Erythroblast (primary cell): ENCODE results near the gene TBX4.

Source experiments
- DNase-seq, 2 experiments: peaks; one replicate each; lab custom pipeline; 2025; lab: John Stamatoyannopoulos, UW
- GATA1 ChIP-seq: IDR thresholded peaks from 2 replicates; pipeline ENCODE4 v1.6.1; 2011; ENCODE audit warnings: low read depth, mild to moderate bottlenecking, control low read depth, low read length, moderate library complexity
- POLR2A ChIP-seq: IDR thresholded peaks from 2 replicates; pipeline ENCODE4 v1.6.1; 2011; ENCODE audit warnings: mild to moderate bottlenecking, low read length

TBX4 gene

DNA sequence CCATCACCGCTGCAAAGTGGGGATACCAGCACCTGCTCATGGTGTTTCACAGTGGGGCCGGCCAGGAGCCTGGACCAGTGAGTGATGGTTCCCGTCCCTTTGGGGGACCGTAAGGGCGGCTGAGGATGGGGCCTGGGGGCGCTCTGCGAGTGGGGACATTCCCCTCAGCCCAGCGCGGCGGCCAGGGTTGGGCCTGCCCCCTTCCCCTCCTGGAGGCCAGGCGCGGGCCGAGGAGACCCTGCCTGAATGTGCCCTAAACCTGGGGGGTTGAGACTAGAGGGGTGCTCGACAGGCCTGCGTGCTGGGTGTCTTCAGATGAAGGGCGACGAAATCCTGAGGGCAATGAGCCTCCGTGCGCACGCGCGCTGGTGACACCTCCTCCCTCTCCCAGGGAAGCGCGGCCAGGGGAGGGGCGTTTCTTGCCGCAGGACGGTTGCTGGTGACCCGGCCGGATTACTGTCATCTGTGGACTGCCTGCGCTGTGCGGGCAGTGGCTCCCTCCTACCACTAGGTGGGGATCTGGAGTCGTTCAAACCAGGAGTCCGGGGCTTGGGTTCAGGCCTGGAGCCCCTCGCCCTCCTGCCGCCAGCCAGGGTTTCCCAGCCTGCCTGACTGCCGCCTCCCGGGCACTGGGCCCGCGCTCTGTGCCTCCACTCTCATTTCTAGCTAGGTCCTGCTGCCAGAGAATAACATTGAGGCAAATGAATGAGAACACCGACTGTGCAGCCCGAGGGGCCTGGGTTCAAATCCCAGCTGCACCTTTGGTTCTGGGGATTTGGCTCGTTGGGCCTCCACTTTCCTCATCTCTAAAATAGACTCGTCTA, 35.5 kb upstream of the TBX4 start:
- peak; percentile 68 to 76 for DNase-seq

DNA sequence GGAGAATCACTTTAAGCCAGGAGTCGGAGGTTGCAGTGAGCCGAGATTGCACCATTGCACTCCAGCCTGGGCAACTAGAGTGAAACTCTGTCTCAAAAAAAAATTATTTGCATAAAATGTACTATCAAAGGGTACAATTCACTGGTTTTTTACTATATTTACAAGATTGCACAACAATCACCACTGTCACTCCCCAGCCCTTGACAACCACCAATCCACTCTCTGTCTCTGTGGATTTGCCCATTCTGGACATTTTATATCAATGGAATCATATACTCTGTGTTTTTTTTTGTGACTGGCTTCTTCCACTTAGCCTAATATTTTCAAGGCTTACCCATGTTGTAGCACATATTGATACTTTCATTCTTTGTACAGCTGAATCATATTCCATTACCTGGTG, 33.8 kb upstream of the TBX4 start:
- TF ChIP-seq POLR2A (no peak), GATA1 (no peak)

More for the DNA sequence above, 35.5 kb upstream of the TBX4 start:
- TF ChIP-seq GATA1 (no peak), POLR2A (no peak)

DNA sequence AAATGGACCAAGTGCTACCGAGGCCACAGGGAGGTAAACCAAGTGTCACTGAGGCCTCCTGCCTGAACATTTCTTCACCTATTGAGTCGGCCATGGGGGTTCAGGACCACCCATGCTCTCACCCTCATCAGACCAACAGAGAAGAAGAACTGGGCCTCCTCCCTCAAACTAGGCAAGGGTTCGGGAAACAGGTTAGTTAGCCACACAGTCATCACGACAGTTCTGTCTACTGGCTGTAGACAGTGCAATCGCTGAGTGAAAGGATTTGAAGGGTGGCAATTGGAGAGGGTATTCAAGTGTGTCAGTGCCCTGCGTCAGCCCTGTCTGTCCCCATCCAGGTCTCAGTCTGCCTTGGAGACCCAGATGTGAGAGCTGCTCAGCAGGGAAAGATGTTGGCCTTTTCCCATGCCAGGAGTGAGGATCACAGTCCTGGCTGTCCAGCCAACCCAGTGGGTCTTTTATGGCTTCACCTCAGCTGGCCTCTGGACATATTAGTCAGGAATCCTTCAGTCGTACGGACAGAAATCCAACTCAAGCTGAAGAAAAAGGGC, 32.7 kb upstream of the TBX4 start:
- DNase-seq = no peak
- TF ChIP-seq GATA1 (no peak), POLR2A (no peak)

More for the DNA sequence above, 33.8 kb upstream of the TBX4 start:
- no peak for DNase-seq

DNA sequence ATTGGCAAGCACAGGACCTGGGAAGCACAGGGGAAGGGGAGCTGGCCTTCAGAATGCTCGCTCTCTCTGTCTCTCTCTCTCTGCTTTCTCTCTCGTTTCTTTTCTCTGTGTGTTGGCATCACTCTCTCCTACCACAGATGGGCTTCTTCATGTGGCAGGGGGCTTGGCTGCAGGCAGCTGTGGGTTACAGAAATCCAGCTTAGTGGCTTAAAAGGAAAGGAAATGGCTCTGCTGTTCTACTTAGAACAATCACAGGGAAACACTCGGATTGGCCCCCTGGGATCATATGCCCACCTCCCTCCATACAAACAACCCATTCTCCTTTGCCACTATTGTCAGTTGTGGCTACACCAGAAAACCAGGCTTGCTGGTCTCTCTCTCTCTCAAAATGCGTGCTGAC, 32.2 kb upstream of the TBX4 start:
- TF ChIP-seq POLR2A = no peak
- TF ChIP-seq GATA1 = no peak

DNA sequence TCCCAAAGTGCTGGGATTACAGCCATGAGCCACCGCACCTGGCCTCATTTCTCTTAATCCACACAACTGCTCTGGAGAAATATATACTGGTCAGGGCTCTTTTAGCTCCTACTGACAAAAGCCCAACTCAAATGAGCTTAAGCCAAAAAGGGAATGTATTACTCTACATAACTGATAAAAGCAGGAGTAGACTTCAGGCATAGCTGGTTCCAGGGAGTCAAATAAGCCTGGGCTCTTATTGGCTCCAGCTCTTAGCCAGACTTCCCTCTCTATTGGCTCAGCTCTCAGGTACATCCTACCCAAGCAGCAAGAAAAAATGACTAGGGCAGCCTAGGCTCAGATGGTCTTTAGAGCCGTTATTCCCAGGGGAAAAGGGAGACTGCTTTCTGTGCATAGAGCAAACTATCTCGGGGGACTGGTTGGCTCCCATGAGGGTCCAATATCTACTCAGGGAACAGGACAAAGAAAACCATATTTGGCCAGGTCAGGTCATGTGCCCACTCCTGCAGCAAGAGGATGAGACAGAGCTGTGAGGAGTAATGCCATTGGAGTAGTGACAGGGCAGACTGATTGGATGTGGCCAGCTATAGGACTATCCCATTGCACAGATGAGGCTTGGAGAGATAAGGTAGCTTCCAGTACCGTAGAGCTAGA, 31.4 kb upstream of the TBX4 start:
- TF ChIP-seq GATA1 (no peak), POLR2A (no peak)
- no peak for DNase-seq

More for the DNA sequence above, 32.2 kb upstream of the TBX4 start:
- DNase-seq = no peak

DNA sequence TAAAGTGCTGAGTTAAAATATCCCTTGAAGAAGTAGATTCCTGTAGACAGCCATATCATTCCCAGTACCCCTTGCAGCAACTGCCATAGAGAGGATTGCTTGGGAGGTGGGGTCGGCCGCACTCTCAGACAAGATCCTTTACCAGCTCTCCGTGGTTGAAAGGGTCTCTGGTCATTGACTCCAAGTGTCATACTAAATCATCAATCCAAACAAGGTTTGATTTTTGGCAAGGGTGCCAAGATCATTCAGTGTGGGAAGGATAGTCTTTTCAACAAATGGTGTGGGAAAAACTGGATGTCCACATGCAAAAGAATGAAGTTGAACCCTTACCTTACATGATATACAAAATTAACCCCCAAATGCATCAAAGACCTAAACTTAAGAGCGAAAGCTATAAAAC, 30.8 kb upstream of the TBX4 start:
- no peak for DNase-seq
- TF ChIP-seq POLR2A (no peak), GATA1 (no peak)

DNA sequence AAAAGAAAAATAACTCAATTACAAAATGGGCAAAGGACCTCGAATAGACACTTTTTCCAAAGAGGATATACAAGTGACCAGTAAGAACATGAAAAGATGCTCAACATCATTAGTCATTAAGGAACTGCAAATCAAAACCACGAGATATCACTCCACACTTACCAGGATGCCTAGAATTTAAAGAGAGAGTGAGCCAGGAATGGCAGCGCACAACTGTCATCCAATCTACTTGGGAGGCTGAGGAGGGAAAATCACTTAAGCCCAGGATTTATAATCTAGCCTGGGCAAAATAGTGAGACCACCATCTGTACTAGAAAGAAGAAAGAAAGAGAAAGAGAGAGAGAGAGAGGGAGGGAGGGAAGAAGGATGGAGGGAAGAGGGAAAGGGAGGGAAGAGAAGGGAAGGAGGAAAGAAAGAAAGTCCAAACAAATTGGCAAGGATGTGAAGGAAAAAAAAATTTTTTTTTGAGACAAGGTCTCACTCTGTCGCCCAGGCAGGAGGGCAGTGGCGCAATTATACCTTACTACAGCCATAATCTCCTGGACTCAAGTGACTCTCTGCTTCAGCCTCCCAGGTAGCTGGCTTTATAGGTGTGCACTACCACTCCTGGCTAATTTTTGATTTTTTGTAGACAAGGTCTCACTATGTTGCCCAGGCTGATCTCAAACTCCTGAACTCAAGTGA, 30.0 kb upstream of the TBX4 start:
- TF ChIP-seq GATA1 (no peak), POLR2A (no peak)
- DNase-seq = no peak

DNA sequence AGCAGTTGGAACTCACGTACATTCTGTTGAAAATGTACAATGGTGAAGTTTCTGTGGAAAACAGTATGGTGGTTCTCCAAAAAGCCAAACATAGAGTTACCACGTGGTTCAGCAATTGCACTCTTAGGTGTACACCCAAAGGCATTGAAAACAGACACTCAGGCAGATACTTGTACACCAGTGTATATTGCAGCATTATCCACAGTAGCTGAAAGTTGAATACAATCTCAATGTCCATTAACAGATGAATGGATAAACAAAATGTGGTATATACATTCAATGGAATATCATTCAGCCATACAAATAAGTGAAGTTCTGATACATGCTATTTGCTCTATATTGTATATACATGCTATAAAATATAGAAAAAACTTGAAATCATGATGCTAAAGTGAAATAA, 29.4 kb upstream of the TBX4 start:
- no peak for TF ChIP-seq GATA1
- no peak for TF ChIP-seq POLR2A
- no peak for DNase-seq

DNA sequence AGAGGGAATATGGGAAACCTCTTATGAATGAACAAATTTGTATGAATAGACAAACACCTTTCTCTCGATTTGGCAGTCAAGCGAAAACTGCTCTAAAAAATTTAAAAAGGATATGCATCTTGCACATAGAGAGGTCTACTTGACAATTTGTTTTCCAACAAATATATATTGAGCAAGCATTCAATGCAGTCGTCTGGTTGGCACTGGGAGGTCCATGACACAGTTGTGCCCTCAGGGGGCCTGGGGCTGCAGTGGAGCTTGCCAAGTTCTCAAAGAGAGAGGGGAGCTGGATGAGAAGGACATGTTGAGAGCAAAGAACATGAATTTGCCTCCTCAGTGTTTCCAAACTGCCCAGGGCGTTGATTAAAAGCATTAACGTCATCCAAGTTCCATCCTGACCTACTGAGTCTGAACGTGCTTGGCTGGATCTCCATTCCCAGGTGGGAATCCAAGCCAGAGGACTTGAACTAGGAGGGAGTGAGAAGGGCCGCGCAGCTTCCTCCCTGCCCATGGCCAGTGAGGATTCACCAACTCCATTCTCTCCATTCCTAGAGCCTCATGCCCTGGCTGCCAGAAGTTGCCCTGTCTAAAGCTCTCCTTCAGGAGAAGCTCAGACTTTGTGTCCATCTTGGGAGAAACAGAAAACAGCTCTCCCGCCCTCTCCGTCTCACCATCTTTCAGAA, 28.1 kb upstream of the TBX4 start:
- TF ChIP-seq GATA1 (no peak), POLR2A (no peak)
- DNase-seq = no peak

DNA sequence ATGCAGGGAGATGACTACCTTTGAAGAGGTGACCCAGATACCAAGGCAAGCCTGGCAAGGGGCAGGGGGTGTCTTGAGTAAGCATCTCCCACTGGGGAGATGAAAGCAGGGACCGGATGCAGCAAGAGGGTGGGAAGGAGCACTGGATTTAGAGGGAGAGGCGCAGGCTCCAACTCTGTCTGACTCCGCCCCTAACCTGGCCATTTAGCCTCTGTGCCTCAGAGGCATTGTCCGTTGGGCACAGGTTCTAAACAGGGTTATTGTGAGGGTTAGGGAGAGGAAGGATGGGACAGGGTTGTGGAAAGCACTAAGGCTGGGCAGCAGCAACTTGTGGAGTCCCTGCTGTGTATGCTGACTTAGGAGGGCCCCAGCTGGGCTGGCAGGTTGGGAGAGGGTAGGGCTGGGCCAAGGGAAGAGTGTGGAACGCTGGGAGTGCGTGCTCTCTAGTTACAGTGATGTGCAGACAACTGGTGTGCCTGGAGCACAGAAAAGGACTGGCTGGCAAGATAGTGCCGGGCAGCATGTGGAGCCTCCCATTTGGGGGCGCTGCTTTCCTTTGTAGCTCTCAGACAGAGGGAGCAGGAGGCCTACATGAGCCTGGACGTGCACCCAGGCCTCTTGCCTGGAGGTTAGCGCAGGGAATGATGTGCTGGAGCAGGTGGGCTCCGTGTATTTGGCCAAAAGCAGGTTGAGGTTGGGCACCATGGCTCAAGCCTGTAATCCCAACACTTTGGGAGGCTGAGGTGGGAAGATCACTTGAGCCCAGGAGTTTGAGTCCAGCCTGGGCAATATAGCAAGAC, 26.3 kb upstream of the TBX4 start:
- TF ChIP-seq POLR2A = no peak
- TF ChIP-seq GATA1 = no peak
- no peak for DNase-seq

DNA sequence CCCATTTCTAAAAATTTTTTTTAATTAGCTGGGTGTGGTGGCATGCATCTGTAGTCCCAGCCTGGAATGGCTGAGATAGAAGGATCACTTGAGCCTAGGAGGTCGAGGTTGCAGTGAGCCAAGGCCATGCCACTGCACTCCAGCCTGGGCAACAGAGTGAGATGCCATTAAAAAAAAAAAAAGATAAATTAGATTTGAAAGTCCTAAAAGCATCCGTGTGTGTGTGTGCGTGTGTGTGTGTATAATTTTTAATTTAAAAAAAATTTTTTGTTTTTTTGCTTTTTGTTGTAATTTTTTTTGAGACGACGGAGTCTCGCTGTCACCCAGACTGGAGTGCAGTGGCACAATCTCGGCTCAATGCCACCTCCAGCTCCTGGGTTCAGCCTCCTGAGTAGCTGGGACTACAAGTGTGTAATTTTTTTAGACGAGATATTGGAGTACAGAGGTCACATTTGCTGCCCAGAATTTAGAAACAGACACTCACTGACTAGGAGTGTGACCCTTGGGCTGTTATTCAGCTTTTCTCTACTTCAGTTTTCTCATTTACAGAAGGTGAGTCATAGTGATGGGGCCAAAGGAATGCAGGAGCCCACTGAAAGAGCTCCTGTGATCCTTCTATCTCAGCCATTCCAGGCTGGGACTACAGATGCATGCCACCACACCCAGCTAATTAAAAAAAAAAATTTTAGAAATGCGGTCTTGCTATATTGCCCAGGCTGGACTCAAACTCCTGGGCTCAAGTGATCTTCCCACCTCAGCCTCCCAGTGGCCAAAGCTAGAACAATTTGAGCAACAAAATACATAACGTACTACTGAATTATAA, 25.5 kb upstream of the TBX4 start:
- no peak for TF ChIP-seq POLR2A
- TF ChIP-seq GATA1 = no peak

DNA sequence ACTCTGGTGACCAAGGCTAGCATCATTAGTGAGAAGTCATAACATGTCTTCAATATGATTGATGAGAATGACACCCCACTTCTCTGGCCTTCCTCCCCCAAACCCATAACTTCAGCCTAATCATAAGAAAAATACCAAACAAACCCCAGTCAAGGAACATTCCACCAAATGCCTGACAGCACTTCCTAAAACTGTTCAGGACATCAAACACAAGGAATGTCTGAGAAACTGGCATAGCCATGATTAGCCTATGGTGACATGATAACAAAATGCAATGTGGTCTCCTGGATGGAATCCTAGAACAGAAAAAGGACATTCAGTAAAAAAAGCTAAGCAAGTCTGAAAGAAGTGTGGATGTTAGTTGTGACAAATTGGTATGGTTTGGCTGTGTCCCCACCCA, 24.7 kb upstream of the TBX4 start:
- TF ChIP-seq GATA1 = no peak
- TF ChIP-seq POLR2A = no peak
- no peak for DNase-seq

More for the DNA sequence above, 25.5 kb upstream of the TBX4 start:
- no peak for DNase-seq
